GM18517 (cell line): Measurements from ENCODE around the gene STIP1.

Source experiments
- ATAC-seq: cut with Tn5 transposase; IDR thresholded peaks from one replicate; pipeline ENCODE4 v1.9.1; 2021; ENCODE audit warnings: mild to moderate bottlenecking, moderate library complexity; ENCODE audit not compliant: unreplicated experiment

STIP1 gene

DNA sequence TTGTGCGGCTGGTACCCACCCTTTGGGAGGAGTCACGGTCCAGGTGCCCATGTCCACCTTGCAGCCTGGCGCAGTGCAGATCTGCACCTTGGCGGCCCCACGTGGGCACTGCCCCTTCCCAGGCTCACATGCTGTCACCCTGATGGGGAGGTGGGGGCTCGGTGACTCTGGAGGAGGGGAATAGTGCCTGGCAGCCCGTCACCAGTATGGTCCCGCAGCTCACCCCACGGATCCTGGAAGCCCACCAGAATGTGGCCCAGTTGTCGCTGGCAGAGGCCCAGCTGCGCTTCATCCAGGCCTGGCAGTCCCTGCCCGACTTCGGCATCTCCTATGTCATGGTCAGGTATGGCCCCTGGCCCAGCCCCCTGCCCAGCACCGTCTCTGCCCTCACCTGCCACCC is 34.8 kb downstream of the STIP1 start:
- no peak for ATAC-seq

GRCh38 chr11:64222651-64223000 is 36.7 kb downstream of the STIP1 start:
- ATAC-seq, result no peak

GRCh38 chr11:64223001-64223651 is 37.2 kb downstream of the STIP1 start:
- ATAC-seq, result no peak

DNA sequence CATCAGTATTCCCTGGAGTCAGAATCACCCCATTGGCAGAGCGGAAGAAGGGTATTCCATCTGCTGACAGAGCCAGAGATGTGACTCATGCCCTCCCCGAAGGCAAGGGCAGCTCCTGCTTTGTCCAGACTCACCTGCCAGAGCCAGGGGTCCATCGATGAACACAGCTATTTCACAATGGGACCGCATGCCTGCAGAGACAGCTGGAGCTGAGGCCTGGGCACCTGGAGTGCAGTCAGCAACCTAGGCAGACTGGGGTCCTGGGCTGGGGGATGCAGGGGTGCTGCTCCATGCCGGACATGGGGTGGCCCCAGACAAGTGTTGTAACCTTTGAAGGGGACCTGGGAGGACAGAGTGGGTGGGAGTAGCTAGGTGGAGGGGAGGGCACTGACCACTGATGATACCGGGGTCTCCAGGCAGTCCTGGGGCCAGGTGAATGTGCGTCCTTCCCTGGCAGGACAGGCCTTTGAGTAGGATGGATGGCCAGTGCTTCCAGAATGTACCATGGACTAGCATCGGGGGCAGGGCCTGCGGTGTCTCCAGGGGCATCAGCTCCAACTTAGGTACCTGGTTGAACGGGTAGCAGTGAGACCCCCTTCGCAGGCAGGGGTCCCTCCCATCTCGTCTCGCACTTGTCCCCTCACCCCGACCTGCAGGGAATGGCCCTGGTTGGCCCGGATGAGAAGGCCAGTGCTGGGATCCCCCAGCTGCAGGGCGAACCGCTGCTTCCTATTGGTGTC is 38.4 kb downstream of the STIP1 start:
- no peak for ATAC-seq

GRCh38 chr11:64224891-64225607 is 39.1 kb downstream of the STIP1 start:
- no peak for ATAC-seq

GRCh38 chr11:64225608-64226506 is 39.9 kb downstream of the STIP1 start, which contains the start of the genes NUDT22 and TRPT1:
TSS of gene NUDT22 (plus strand) at chr11:64226274. CDS start at chr11:64226653, 379 bp downstream.
TSS of gene TRPT1 (minus strand) at chr11:64226186. CDS start at chr11:64225860, 326 bp downstream.
- ATAC-seq, result no peak

DNA sequence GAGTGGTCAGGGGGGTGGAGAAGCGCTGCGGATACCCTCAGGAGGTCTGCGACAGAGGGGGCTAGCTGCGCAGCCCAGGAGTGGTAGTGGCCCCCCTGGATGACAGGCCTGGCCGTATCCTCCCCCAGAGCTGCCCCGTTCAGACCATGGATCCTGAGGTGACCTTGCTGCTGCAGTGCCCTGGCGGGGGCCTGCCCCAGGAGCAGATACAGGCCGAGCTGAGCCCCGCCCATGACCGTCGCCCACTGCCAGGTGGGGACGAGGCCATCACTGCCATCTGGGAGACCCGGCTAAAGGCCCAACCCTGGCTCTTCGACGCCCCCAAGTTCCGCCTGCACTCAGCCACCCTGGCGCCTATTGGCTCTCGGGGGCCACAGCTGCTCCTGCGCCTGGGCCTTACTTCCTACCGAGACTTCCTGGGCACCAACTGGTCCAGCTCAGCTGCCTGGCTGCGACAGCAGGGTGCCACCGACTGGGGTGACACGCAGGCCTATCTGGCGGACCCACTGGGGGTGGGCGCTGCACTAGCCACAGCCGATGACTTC is 40.6 kb downstream of the STIP1 start:
- no peak for ATAC-seq

DNA sequence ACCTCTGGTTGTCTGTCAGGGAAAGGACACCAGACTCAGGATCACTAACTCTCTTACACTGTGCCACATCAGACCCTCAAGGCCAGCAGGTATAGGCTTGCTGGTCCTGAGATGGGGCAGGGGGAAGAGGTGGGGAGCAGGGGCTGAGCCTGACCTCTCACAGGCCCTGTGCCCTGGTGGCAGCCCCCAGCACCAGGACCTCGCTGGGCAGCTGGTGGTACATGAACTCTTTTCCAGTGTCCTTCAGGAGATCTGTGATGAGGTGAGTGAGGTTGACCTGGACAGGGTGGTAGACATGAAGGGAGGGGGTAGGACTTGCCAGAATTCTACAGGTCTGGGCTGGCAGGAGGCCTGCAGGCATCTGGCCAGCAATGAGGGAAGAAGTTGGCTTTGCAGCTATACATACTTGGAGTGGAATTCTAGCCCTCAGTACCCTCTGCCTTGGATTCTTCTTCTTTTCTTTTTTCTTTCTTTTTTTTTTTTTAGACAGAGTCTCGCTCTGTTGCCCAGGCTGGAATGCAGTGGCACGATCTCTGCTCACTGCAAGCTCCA is 41.5 kb downstream of the STIP1 start:
- ATAC-seq, result no peak

- no peak for ATAC-seq
Measured at GRCh38 chr11:64229090-64229743, 43.2 kb downstream of the STIP1 start.

GRCh38 chr11:64229744-64230170 is 43.8 kb downstream of the STIP1 start:
- ATAC-seq, result no peak

DNA sequence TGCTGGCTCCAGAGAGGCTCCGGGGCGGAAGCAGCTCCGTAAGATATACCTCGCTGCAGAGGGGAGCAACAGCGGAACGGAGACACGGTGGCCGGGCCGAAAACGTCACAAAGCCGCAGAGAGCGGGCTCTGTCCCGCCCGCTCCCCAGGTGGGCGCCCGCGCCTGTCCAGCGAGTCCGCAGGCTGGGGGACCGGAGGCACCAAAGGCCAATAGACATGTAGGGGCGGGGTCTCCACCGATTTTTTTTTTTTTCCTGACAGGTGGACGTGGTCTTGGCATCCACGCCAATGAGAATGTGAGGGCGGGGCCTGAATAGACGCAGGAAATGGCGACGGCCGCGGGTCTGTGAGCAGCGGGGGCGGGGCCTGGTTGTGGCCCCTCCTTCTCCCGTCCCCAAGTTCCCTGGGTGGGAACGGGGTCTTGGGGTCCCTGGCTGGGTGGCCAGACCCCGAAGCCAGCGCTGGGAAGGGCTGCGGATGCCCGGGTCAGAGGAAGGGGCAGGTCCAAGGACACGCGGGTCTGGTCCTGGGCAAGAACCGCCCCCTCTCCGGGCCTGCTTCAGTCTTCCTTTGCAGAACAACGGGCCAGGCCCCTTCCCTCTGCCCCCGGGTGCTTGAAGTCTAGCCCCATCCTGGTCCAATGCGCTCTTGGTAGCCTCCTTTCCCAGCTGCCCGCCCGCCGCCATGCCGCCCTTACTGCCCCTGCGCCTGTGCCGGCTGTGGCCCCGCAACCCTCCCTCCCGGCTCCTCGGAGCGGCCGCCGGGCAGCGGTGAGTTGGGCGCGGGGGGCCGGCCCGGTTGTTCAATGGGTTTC is 44.4 kb downstream of the STIP1 start, which contains the start of gene DNAJC4:
Gene DNAJC4 (plus strand): TSS at position 378 of the 814 bp plus-strand sequence. CDS start 307 bp downstream, at position 685.
- ATAC-seq, result no peak

GRCh38 chr11:64230985-64231365 is 45.0 kb downstream of the STIP1 start:
- no peak for ATAC-seq

- no peak for ATAC-seq
Measured at GRCh38 chr11:64231546-64231945, 45.6 kb downstream of the STIP1 start.

DNA sequence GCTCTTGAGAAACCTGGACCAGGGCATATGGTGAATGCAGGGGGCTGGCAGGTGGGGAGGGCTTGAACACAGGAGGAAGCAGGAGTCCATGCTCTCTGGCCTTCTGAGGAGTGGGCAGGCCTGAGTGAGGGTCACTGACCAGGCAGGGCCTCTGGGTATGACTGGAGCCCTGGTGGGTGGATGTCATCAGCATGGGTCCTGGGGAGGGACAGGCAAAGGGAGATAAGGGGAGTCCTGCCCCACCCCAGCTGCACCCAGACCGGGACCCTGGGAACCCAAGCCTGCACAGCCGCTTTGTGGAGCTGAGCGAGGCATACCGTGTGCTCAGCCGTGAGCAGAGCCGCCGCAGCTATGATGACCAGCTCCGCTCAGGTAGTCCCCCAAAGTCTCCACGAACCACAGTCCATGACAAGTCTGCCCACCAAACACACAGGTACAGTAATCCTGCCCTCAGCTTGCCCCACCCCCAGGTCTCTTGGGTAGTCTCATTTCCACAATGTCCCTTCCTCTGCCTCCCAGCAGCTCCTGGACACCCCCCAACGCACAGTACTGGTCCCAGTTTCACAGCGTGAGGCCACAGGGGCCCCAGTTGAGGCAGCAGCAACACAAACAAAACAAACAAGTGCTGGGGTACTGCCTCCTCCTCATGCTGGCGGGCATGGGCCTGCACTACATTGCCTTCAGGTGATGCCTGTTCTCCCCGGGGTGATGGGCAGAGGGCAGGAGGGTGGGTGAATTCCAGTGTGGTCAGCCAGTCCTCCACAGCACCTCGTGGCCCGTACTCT is 46.4 kb downstream of the STIP1 start:
- no peak for ATAC-seq

DNA sequence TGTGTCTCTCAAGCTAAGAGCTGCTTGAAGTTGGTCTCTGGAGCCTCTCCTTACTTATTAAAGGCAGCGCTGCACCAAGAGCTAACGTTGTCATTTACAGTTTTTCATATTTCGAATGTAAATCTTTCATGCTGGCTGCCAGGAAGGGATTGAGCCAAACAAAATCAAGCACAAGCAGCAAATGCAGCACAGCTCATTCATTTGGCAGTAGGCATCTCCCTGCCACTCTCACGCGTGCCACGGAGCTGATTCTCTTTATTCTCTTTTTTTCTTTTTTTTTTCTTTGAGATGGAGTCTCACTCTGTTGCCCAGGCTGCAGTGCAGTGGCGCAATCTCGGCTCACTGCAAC is 47.0 kb downstream of the STIP1 start:
- no peak for ATAC-seq

- ATAC-seq, result no peak
Measured at GRCh38 chr11:64233913-64234586, 48.1 kb downstream of the STIP1 start, which contains the start of gene VEGFB. TSS of gene VEGFB (plus strand) at chr11:64234584. CDS start at chr11:64234834, 250 bp downstream.

- no peak for ATAC-seq
Measured at GRCh38 chr11:64234647-64235379, 48.8 kb downstream of the STIP1 start.
